NCI-H226 (cell line): Measurements from ENCODE around the gene SPN.
"Not testable (repeated sequence)": the region's sequence is repeated elsewhere in the genome, so short reads cannot be mapped to it uniquely, and the experiment has no call there.

ENCODE experiments used
- DNase-seq: peaks from one replicate; pipeline ENCODE4 v3.0.0-alpha.2; 2015

The SPN gene

DNA sequence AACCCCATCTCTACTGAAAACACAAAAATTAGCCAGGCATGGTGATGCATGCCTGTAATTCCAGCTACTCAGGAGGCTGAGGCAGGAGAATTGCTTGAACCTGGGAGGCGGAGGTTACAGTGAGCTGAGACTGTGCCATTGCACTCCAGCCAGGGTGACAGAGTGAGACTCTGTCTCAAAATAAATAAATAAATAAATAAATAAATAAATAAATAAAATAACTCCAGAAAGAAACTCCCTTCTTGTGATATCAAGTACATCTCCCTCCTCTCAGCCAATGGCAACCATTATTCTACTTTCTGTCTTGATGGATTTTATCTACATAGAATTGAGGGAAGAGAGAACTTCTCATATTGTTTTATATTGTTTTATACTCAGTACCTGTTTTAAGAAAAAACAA lies 44.1 kb downstream of the SPN start:
- not testable (repeated sequence) for DNase-seq

DNA sequence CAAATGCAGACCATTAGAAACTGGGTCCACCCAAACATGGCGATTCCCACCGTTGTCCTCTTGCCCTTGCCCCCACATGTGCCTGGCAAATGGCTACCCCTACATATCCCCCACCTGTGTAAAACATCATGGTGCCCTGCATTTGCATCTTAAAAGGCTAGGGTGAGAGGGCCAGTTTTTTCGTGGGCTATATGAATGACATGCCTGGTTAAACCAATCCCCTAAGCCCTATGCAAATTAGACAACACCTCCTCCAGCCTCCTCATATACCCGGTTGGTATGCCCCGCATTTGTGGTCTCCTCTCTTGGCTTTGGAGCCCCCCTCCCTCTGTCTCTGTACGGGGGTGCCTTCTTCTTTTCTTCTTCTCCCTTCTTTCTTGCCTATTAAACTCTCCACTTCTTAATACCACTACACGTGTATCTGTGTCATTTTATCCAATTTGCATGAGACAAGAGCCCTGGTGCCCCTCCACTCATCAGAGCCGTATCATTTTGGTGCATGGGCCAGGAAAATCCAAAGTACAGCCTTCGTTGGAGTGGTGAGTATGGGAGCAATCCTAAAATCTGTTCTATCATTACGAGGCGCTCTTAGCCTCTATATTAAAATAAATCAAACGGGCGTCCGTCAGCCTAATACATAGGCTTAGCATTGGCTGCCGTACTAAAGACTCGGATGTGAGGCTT lies 46.0 kb downstream of the SPN start:
- DNase-seq, result no peak

DNA sequence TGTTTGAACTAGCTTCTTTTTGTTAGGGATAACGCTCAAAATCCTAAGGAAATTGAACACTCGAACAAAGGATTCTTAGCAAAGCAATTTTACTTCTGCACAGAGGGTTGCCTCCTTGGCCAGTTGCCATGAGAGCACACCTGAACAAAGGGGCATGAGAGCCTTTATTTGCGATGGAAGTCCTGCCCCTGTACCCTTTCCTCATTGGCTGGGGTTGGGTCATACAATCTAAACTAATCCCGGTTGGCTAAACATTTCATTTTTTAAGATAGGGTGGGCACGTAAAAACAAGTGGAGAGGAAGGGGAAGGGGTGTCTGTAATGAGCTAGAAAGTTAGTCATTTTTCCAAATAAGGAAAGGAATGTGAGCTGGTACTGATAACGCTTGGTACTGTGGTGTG lies 46.6 kb downstream of the SPN start:
- not testable (repeated sequence) for DNase-seq

DNA sequence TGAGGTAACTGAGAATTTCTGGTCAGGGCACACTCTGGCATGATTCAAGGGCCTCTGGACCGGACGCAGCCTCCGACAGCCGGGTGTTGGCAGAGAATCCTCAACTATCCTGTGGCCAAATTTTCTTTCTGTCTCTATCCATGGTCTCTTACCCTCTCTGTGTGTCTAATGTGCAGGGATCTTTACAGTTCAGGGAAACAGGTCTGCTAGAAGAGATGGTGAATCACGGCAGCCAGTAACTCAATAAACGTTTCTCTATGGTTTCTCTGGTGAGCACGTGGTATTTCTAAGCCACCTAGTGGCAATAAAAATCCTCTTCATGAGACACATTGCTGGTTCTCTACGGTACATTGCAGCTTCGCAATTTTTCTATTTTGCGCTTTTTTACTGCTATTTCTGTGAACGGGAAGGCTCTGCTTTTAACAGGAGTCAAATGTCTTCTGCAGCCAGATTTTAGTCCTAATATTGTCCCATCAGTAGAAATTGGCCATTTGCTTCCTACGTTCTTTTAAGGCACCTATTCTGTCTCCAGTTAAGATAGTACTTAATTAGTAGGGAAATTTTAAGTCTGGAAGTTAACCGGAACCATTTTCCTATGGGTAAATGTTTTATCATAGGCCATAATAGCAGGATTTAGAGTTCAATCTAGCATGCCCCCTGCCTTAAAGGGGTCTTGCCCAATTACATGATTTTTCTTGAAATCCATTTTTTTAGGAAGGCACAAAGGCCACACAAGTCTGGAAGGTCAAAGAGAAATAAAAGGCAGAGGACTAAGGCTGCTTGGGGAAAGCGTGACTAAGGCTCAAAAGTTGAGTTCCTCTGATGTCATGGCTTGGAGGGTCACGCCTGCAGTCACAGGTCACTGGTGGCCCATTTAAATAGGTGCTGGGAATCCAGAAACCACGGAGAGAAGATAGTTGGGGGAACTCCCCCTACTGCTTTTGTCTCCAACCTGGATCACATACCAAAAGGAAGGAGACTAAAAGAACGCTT lies 47.5 kb downstream of the SPN start:
- DNase-seq, result peak; percentile 24

DNA sequence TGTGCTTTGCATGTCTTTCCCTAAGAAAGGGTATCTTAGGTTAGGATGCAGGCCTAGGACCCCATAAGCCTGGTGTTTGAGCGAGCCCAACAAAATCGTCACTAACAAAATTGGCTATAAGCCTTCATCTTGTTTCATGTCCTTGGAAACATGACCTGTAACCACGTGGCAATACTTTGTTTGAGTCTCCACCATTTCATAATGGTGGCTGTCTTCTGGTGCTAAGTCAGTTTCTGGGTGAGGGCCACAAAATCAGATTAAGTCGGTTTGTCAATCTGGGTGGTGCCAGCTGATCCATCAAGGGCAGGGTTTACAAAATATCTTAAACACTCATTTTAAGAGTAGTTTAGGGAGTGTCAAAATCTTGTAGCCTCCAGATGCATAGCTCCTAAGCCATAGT lies 49.8 kb downstream of the SPN start:
- DNase-seq, result no peak

DNA sequence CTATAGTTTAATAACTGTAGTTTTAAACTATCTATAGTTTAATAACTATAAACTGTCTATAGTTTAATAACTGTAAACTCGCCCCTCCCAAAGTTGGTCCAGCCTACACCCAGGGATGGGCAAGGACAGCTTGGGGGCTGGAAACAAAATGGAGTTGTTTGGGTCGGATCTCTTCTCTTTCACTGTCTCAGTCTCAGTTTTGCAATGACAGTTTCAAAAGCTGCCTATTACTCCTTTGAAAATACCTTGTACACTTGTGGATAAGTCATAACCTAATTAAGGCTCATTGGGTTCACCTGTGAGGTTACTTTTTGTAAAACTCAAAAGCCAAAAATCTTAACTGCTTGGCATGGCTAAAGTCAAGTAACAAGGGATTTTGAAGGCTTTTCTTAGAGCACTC lies 51.3 kb downstream of the SPN start:
- no peak for DNase-seq

DNA sequence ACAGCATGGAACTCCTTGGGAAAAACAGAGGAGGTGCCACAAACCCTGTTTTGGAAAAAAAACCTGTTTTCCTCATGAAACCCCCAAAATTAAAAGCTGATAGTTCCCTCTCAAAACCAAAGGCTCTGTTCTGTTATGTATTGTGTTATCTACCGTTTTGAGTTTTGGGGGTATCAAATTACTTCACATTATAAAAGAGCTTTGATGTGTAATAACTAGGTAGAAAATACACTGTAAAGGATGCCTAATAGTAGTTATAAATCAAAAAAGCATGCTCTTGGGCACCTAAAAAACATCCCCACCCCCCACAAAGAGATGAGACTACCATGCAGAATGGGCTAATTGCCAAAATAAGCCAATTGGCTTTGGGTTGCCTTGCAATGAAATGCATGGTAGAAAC lies 51.9 kb downstream of the SPN start:
- DNase-seq, result no peak

DNA sequence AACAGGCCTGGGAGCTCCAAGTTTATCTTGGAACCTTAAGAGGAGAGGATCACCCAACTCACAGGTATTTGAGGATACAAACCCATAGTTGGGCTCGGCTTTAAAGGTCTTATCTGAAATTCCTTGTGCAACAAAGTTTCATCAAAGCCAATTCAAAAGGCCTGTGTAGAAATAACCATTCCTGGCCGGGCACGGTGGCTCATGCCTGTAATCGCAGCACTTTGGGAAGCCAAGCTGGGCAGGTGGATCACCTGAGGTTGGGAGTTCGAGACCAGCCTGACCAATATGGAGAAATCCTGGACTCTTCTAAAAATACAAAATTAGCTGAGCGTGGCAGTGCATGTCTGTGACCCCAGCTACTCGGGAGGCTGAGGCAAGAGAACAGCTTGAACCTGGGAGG lies 54.1 kb downstream of the SPN start:
- DNase-seq, result no peak

DNA sequence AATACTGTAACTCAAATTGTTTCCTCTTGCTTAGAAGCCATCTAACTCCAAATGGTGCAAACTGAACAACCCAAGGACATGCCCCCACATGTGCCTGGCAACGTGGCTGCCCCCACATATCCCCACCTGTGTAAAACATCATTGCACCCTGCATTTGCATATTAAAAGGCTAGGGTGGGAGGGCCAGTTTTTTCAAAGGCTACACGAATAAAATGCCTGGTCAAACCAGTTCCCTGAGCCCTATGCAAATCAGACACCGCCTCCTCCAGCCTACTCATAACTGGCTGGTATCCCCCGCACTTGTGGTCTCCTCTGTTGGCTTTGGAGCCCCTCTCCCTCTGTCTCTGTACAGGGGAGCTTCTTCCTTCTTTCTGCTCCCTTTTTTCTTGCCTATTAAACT lies 56.0 kb downstream of the SPN start:
- DNase-seq, result no peak
